Measurements from ENCODE around the gene BABAM1. TPM values are rescaled to one million over a fixed set of nuclear protein-coding genes. Genes with fewer than 3 reads are reported as not detected.
"Not testable (repeated sequence)": the region's sequence is repeated elsewhere in the genome, so short reads cannot be mapped to it uniquely, and the experiment has no call there.

Gene BABAM1
- total RNA-seq, 1 donor from 2014 or later = 82.0 TPM

DNA sequence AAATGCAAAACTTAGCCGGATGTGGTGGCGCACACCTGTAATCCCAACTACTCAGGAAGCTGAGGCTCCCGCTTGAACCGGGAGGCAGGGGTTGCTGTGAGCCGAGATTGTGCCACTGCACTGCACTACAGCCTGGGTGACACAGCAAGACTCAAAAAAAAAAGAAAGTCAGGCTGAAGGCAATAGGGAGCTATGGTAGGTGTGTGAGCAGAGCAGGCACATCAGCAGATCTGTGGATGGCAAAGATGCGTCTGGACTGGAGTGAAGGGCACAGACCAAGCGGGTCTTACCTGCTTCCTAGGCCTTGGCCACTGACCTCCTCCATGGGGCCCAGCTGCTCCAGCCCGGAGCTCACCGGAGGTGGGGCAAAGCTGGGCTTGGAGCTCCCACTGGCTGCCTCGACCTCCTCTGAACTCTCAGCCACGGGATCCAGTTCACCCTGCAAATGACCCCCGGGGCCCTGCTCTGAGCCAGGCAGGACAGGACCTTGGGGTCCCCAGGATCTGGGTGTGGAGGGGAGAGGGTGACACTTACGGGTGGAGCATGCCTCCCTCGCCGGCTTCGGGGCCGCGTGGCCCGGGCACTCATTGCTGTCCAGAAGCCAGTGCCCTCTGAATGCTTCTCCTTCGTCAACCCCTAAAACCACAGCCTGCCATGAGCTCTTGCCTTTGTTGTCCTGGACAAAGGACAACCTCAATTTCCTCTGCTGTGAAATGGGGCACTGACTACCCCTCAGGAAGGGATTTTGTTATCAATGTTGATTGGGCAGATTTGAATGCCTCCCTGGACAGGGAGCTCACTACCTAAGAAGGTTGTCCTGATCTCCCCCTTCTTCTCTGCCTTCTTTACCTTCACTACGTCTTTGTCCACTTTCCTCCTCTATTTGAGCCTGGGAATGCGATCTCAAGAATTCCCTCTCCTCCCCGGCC lies 3.3 kb upstream of the BABAM1 start:
- intact Hi-C loops (cut with micrococcal nuclease) = no loop called here
- no peak for DNase-seq
- ATAC-seq = no peak

DNA sequence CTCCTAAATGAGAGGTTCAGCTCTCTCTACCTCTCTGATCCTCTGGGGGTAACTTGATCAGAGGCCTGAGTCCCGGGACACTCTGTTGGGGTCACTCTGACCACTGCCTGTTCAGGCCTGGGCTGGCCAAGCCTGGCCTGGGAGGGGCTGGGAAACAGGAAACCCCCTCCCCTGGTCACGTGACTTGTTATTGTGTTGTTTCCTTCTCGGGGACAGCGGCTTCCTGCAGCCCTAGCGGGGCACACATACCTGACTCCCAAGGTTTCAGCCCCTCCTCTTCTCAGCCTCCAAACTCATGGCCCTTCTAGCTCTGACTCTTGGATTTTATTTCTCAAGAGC lies 2.6 kb upstream of the BABAM1 start, which contains the start of gene USHBP1:
Gene USHBP1 (minus strand): TSS at position 105 of the 339 bp plus-strand sequence. CDS start 446 bp downstream, outside the sequence.
- DNase-seq = peak; percentile 53
- intact Hi-C loops (cut with micrococcal nuclease) = no loop called here

DNA sequence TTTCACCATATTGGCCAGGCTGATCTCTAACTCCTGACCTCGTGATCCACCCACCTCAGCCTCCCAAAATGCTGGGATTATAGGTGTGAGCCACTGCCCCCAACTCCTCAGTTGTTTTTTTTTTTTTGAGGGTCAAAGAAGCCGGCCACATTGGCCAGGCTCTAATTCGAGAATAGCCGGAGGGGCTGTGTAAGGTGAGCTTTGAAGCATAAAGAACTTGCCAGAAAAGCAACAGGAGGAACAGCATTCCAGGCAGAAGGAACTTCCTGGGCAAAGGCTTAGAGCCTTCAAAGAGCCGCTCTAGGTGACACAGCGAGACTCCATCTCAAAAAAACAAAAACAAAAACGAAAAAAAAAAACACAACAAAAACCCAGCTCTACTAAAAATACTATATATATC lies 1.2 kb upstream of the BABAM1 start:
- intact Hi-C loops (cut with micrococcal nuclease) = no loop called here
- ATAC-seq (no peak), DNase-seq (no peak)

More for the DNA sequence above, 2.6 kb upstream of the BABAM1 start, which contains the start of gene USHBP1:
- ATAC-seq = peak; percentile 3

DNA sequence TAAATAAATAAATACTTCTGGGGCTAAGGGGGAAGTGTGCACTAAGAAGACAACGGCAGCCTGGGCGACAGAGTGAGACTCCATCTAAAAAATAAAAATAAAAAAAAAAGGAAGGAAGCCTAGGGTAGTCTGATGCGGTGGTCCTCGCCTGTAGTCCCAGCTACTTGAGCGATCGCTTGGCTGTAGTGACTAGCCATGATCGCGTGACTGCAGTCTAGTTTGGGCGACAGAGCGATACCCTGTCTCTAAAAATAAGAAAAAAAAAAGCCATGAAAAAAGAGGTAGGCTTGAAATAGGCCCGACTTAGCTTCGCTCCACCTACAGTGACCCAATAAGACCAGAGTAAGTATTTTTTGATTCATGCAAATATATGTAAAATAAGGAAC lies 661 bp upstream of the BABAM1 start:
- no peak for ATAC-seq
- no peak for DNase-seq
- intact Hi-C loops (cut with micrococcal nuclease) = no loop called here

DNA sequence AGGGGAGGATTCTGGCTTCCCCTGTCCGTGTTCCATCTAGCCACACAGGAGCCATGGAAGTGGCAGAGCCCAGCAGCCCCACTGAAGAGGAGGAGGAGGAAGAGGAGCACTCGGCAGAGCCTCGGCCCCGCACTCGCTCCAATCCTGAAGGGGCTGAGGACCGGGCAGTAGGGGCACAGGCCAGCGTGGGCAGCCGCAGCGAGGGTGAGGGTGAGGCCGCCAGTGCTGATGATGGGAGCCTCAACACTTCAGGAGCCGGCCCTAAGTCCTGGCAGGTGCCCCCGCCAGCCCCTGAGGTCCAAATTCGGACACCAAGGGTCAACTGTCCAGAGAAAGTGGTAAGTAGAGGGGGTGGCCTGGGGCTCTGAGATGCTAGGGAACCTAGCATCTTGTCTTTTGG lies 1.5 kb downstream of the BABAM1 start:
- DNase-seq (no peak), ATAC-seq (no peak)
- intact Hi-C loops (cut with micrococcal nuclease) = no loop called here

DNA sequence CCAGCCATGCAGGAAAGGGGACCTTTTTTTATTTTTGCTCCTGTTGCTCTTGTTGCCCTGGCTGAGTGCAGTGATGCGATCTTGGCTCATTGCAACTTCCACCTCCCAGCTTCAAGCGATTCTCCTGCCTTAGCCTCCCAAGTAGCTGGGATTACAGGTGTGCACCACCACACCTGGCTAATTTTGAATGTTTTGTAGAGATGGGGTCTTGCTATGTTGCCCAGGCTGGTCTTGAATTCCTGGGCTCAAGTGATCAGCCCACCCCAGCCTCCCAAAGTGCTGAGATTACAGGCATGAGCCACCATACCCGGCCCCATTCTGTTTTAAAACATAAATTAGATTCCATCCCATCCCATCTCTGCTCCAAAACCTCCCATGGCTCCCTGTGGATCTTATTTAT lies 7.6 kb downstream of the BABAM1 start:
- ATAC-seq; intact Hi-C loops (cut with micrococcal nuclease); DNase-seq: not testable (repeated sequence)

DNA sequence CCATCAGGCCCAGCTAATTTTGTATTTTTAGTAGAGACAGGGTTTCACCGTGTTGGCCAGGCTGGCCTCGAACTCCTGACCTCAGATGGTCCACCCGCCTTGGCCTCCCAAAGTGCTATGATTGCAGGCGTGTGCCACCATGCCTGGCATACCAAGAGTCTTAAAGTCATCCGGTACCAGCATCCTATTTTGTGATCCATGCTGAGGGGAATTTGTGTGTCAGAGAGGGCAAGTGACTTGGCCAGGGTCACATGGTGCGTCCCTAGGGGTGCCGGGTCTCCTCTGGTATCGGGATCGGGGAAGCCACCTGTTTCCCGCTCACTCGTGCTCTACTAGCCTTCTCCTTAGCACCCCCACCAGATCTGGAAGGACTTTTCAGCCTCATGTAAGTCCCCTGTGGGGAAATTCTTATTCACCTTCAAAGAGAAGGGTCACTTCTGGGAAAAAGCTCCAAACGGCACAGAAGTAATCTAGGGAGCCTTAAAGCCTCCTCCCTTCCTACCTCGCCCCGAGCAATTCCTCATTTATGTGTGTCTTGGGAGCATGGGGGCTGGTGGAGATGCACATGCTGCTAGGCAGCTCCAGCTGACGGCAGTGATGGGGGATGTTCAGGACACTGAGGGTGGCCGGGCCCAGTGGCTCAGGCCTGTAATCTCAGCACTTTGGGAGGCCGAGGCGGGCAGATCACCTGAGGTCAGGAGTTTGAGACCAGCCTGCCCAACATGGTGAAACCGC lies 8.4 kb downstream of the BABAM1 start:
- DNase-seq = no peak
- intact Hi-C loops (cut with micrococcal nuclease) = no loop called here
- ATAC-seq = no peak

DNA sequence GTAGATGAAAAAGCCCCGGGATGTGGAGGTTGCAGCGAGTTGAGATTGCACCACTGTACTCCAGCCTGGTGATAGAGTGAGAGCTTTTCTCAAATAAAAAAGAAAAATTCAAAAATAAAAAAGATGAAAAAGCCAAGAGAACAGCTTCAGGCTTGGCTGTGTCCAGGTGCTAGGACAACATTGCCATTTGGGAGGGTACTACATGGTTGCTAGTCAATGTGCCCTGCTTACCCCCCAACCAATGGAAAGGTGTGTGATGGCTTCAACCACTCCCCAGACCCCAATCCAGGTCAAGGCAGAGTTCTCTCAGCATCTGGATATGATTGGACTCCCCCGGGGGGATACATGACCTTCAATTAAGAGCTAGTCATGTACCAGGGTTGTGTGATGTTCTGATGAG lies 12.2 kb downstream of the BABAM1 start:
- ATAC-seq (no peak), DNase-seq (no peak)
- intact Hi-C loops (cut with micrococcal nuclease) = no loop called here

DNA sequence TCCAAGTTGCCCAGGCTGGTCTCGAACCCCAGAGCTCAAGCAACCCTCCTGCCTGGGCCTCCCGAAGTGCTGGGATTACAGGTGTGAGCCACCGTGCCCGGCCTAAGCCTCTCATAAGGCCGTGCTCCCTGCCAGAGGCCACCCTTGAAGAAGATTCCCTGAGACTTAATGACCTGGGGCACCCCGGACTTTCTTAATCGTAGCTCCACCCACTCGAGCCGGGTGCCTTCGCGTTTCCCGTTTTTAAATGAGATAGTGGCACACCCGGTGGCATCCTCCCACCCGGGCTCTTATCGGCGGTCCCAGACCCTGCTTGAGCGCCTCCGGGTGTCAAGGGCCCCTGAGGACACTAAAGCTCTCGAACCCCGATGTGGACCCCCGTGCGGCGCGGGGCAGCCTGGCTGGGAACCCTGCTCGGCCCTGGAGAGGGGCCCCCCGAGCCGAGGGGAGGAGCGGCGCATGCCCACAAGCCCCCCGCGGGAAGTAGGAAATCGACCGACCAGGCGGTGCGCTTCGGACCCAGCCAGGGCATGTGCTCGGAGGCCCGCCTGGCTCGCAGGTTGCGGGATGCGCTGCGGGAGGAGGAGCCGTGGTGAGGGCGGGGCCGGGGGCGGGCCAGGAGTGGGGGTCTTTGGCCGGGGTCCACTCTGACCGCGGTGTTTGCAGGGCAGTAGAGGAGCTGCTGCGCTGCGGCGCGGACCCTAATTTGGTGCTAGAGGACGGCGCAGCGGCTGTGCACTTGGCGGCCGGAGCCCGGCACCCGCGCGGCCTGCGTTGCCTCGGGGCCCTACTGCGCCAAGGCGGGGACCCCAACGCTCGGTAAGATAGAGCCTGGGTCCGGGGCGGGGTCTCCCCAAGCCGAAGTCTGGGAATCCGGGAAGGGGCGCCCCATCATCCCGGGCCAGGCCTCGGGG lies 14.4 kb downstream of the BABAM1 start, which contains the start of gene ANKLE1:
Gene ANKLE1 (plus strand): TSS at position 511 of the 914 bp plus-strand sequence. CDS start 20 bp downstream, at position 531.
- intact Hi-C loops (cut with micrococcal nuclease) = no loop called here
- ATAC-seq (peak; percentile 40), DNase-seq (peak; percentile 48)

DNA sequence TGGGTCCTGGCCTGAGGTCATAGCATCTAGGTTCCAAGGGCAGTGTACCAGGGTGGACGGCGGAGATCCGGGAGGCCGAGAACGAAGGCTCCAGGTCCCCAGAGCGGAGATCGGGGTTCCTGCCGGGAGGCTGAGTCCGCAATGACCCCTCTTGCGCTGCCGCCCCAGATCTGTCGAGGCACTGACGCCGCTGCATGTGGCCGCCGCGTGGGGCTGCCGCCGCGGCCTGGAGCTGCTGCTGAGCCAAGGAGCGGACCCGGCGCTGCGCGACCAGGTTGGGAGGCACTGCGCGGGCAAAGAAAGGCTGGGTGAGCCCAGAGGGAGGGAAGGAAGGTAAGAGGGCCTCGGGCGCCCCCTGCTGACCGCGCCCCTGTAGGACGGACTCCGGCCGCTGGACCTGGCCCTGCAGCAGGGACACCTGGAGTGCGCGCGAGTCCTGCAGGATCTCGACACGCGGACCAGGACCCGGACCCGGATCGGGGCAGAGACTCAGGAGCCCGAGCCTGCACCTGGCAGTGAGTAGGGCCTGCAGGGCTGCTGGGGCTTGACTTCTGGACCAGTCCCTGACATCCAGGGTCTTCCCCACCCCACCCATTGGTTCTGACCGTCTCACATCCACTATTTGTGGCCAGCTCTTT lies 15.4 kb downstream of the BABAM1 start:
- ATAC-seq = peak; percentile 97
- intact Hi-C loops (cut with micrococcal nuclease) = no loop called here
- peak; percentile 91 for DNase-seq

DNA sequence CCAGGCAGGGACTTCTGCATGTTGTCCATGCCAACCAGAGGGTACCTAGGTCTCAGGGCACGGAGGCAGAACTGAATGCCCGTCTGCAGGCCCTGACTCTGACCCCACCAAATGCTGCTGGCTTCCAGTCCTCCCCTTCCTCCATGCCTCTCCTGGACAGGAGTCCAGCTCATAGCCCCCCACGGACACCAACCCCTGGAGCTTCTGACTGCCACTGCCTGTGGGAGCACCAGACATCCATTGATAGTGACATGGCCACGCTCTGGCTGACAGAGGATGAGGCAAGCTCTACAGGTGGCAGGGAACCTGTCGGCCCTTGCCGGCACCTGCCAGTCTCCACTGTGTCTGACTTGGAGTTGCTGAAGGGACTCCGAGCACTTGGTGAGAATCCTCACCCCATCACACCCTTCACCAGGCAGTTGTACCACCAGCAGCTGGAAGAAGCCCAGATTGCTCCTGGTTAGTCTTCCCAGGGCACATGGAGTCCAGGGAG lies 16.3 kb downstream of the BABAM1 start:
- intact Hi-C loops (cut with micrococcal nuclease) = no loop called here
- DNase-seq = no peak
- no peak for ATAC-seq

DNA sequence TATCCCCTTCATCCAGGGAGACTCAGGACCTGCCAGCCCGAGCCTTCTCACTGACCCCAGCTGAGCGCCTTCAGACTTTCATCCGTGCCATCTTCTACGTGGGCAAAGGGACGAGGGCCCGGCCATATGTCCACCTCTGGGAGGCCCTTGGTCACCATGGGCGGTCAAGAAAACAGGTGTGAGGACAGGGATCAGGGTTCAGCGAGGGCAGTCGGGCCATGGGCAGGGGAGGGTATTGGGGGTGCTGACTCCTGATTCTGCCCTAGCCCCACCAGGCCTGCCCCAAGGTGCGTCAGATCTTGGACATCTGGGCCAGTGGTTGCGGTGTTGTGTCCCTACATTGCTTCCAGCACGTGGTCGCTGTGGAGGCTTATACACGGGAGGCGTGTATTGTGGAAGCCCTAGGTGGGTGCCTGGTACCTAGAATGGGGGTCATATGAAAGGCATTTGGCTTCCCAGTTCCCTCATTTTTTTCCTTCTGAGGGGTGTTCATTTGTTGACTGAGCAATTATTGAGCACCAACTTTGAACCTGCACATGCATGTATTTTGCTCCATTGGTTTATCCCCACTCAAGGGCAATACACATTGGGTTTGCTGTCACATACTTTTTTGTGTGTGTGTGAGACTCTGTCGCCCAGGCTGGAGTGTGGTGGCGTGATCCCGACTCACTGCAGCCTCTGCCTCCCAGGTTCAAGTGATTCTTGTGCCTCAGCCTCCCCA lies 18.3 kb downstream of the BABAM1 start:
- intact Hi-C loops (cut with micrococcal nuclease) = loop anchor here (5.0 kb wide), 1 partner anchor 218 kb away; no protein-coding TSS in a partner anchor

DNA sequence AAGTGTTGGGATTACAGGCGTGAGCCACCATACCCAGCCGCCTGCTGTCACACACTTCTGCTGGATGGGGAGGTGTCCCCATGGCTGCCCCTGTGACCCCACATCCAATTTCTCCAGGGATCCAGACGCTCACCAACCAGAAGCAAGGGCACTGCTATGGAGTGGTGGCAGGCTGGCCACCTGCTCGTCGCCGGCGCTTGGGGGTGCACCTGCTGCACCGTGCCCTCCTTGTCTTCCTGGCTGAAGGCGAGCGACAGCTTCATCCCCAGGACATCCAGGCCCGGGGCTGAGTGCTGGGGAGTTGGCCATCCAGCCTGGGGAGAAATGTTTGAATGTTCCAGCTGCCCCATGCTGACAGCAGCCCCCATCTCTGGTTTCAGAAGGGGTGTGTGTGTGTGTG lies 19.0 kb downstream of the BABAM1 start:
- intact Hi-C loops (cut with micrococcal nuclease) = loop anchor here (5.0 kb wide), 1 partner anchor 219 kb away; no protein-coding TSS in a partner anchor
- DNase-seq = no peak
- no peak for ATAC-seq

More for the DNA sequence above, 18.3 kb downstream of the BABAM1 start:
- no peak for ATAC-seq
- DNase-seq = no peak

DNA sequence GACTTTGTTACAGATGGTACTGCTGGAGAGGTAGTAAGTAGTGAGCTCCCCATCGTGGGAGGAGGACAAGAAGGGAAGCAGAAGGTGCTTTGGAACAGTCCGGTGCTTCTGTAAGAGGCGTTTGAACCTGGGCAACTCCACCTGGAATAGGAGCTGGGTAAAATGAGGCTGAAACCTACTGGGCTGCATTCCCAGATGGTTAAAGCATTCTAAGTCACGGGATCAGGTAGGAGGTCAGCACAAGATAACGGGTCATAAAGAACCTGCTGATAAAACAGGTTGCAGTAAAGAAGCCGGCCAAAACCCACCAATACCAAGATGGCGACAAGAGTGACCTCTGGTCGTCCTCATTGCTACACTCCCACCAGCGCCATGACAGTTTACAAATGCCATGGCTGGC lies 19.5 kb downstream of the BABAM1 start:
- intact Hi-C loops (cut with micrococcal nuclease) = loop anchor here (5.0 kb wide), 1 partner anchor 219 kb away; no protein-coding TSS in a partner anchor

DNA sequence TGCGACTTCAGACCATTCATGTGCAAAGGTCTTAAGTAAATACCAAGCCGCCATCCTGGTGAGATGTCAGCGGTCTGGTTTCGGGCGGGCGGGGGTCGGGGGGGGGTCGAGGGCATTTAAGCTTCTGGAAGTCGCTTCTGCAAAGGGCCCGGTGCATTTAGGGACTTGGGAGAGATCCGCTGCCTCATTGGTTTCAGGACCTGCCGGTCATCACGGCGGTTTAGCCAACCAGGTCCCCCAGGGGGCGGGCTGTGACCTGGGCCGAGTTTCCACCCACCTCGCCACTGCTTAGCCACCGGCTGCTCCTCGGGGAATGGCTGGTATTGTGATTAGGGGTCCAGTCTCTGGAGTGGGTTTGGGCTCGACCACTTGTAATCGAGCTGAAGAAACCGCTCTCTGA lies 22.2 kb downstream of the BABAM1 start:
- intact Hi-C loops (cut with micrococcal nuclease) = loop anchor here (5.0 kb wide), 1 partner anchor 222 kb away; no protein-coding TSS in a partner anchor
- ATAC-seq = peak; percentile 49
- peak; percentile 84 for DNase-seq

More for the DNA sequence above, 19.5 kb downstream of the BABAM1 start:
- no peak for DNase-seq
- ATAC-seq = no peak

DNA sequence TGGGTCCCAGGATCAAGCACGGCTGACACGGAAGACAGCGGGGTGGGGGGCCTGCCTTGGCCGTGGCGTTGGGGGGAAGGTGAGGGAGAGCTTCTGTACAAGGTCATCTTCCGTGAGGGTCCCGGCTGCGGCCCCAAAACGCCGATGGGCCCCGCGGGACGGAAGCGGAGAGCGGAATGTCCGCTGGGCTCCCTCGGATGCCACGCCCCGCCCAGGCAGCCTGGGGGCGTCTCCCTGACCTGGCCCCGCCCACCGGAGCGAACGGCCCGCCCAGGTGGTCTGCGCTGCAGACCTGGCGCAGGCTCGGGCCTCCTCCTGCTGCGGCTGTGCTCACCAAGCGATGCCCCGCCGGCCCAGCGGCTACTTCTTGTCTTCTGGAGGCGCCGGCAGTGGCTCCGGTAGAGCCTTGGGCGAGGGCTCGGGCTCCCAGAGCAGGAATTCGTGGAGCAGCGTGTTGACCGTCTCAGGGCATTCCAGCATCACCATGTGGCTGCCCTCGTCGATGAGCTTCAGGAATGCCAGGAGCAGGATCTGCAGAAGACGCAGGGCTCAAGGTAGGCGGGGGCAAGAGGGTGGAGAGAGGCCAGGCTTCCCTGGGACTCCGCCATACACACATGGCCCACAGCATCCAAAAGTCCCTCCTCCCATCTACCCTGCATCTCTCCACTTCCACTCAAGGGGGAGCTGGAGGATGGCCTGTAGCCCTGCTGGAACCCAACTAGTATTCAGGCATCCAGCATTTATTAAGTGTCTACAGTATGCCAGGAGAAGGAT lies 25.2 kb downstream of the BABAM1 start:
- ATAC-seq = peak; percentile 93
- intact Hi-C loops (cut with micrococcal nuclease) = no loop called here
- DNase-seq = peak; percentile 84

DNA sequence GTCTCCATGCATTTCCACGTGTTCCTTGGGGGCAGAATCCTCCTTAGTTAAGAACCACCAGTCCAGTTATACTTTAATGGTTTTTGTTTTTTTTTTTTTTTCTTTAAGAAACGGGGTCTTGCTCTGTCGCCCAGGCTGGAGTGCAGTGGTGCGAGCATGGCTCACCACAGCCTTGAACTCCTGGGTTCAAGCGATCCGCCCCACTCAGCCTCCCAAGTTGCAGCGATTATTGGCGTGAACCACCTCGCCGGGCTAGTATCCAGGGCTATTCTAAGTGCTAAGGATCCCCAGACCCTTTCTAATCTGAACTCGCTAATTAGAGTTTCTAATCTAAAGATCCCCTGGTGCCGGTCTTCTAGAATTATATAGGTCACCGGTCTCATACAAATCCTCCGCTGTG lies 26.4 kb downstream of the BABAM1 start:
- ATAC-seq (no peak), DNase-seq (no peak)
- intact Hi-C loops (cut with micrococcal nuclease) = no loop called here
